NCI-H2227 treated with DMSO at 0.1 percent for 48 hours (cell line): ENCODE results near the gene NSMCE3.
"Not testable (repeated sequence)": the region's sequence is repeated elsewhere in the genome, so short reads cannot be mapped to it uniquely, and the experiment has no call there.

Experiments
- DNase-seq: peaks from one replicate; lab custom pipeline; 2025; lab: John Stamatoyannopoulos, UW

NSMCE3 gene

GRCh38 chr15:29270169-29270955, 740 bp upstream of the NSMCE3 start:
- DNase-seq, result no peak

GRCh38 chr15:29268706-29269484, 727 bp downstream of the NSMCE3 start:
- DNase-seq, result peak; percentile 7

GRCh38 chr15:29266052-29266582, 3.5 kb downstream of the NSMCE3 start:
- no peak for DNase-seq

DNA sequence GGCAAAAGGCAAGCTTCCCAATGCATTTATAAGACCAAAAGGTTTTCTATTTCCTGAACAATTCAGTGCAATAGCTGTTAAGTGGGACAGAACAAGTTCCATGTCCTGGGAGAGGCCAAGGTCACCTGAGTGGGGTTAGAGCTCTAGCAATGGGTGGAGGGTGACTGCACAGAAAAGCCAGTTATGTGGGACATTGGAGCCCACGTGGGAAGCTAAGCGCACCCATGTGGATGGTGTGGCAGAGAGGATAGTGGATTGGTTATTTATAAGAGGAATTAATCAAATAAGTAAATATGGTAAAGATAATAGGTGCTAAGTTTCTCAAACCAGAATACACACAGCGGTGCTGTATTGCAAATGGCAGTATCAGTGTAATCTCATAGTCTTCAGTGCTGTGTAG, 6.3 kb downstream of the NSMCE3 start:
- no peak for DNase-seq

- no peak for DNase-seq
These were observed 6.9 kb downstream of the NSMCE3 start for GRCh38 chr15:29262738-29263137.

DNA sequence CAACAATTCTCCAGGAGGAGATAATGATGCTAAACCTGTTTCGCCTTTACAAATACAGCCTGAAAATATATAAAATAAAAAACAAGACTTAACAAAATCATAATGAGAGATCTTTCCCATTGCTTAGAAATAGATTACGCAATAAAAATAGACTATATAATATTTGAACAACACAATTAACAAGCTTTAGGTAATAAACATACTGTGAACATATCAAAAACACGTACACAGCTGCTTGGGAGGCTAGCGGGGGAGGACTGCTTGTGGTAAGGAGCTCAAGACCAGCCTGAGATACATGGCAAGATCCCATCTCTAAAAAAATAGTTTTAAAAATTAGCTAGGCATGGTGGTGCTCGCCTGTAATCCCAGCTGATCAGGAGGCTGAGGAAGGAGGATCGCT, 8.7 kb downstream of the NSMCE3 start:
- no peak for DNase-seq

- DNase-seq, result no peak
These were observed 10.4 kb downstream of the NSMCE3 start for GRCh38 chr15:29259233-29259632.

- DNase-seq, result no peak
These were observed 17.4 kb downstream of the NSMCE3 start for GRCh38 chr15:29252234-29252633.

GRCh38 chr15:29244544-29244943, 25.1 kb downstream of the NSMCE3 start:
- no peak for DNase-seq

GRCh38 chr15:29244123-29244522, 25.5 kb downstream of the NSMCE3 start:
- no peak for DNase-seq

DNA sequence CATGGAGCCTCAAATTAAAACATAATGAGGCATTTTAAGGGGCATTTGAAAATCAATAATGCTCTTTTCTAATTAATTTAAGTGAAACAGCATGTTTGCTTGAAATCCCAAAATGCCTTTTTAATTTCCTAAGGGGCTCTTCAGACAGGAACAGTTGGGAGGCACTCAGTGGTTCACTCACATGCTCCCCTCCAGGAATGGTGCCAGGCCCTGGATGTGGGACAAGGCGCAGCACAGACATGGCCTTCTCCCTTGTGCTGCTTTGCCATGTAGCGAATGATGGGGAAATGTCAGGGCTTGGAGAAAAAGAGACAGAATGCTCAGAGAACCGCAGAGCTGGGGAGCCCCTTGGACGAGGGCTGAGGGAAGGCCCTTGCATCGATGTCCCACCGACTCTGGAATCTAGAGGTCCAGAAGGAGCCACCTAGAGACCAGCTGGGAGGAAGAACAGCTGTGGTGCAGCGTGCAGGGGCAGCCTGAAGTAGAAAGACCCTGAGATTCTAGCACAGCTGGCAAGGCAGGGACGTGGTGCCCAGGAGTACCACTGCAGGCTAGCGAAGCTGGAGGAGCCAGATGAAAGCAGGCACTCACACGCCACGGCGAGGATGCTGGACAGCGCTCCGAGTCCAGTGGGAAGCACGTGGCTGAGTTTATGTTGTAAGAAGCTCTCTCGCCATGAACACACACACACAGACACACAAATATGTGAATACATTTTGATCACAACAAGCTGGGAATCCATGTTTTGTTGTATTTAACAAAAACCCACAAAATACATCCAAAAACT, 27.0 kb downstream of the NSMCE3 start:
- no peak for DNase-seq

DNA sequence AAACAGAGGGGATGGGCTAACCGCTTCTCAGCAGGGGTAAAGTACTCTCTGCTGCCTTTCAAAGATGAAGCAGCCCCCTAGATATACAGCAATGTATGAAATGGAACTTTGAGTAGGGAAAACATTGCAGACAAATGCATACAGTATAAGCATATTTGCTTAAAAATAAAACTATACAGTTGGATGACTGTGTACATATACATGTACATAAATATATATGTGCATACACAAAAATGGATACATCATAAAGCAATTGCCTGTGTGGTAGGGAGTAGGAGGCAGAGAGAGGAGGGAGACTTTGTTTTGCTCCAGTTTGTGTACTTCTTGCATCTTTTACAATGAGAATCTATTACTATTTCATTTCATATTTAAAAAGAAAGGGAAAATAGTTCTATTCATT, 28.4 kb downstream of the NSMCE3 start:
- no peak for DNase-seq

GRCh38 chr15:29239395-29239794, 30.2 kb downstream of the NSMCE3 start:
- DNase-seq, result no peak

DNA sequence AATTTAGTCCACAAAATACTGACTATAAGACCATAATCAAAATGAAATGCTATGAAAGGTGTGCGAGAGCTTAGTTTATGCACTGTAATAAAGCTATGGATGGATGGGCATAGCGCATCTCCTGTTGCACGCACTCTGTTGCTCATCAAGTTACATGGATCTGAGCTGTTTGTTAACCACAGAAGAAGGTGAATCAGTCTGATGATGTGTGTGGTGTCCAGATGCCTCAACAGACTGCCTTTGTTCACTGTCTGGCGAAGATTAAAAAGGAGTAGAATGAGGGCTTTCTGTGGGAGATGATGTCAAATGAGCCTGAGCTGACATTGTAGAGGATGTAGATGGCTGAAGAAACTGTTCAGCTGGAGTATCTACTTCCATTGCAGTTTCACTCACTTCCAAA, 36.1 kb downstream of the NSMCE3 start:
- no peak for DNase-seq

- peak; percentile 82 for DNase-seq
These were observed 43.0 kb downstream of the NSMCE3 start for GRCh38 chr15:29226436-29227208.

DNA sequence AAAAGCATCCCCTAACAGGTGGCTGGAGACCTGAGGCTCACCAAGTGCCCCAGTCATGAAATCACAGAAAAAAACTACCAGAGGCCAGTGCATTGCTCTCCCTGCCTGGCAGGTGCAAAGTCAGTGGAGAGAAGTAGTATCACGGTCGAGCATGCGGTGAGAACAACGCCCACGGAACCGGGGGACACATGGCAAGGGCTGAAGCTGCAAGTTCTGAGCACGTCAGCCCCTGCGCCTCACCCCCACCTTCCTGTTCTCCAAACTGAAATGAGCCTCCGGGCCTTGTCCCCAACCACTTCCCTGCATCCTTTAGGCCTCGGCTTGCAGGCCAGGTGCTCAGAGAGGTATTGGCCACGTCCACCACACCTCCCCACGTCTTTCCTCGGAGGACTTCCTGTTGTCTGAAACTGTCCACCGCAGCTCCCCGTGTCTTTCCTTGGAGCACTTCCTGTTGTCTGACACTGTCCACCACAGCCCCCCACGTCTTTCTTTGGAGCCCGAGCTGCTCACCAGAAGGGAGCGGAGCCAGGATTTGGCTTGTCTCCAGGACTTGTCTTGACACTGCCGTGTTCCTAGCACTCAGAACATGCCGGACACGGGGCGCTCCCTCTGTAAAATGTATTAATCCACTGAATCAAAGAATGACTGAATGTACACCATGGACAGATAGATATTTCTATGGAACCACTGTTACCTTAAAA, 43.9 kb downstream of the NSMCE3 start:
- DNase-seq, result no peak

DNA sequence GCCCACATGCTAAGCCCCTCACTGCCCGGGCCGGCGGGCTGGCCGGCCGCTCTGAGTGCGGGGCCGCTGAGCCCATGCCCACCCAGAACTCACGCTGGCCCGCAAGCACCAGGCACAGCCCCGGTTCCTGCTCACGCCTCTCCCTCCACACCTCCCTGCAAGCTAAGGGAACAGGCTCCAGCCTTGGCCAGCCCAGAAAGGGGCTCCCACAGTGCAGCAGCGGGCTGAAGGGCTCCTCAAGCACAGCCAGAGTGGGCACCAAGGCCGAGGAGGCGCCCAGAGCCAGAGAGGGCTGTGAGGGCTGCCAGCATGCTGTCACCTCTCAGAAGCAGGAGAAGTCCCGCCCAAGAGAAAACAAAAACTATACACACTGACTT, 44.6 kb downstream of the NSMCE3 start:
- not testable (repeated sequence) for DNase-seq

DNA sequence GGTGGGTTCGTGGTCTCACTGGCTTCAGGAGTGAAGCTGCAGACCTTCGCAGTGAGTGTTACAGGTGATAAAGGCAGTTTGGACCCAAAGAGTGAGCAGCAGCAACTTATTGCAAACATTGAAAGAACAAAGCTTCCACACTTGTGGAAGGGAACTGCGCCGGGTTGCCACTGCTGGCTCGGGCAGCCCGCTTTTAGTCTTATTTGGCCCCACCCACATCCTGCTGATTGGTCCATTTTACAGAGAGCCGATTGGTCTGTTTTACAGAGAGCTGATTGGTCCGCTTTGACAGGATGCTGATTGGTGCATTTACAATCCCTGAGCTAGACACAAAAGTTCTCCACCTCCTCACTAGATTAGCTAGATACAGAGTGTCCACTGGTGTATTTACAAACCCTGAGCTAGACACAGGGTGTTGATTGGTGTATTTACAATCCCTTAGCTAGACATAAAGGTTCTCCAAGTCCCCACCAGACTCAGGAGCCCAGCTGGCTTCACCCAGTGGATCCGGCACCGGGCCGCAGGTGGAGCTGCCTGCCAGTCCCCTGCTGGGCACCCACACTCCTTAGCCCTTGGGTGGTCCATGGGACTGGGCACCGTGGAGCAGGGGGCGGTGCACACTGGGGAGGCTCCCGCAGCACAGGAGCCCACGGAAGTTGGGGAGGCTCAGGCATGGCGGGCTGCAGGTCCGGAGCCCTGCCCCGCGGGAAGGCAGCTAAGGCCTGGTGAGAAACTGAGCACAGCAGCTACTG, 45.2 kb downstream of the NSMCE3 start:
- DNase-seq, result not testable (repeated sequence)

- DNase-seq, result no peak
These were observed 46.0 kb downstream of the NSMCE3 start for GRCh38 chr15:29223640-29224039.
